IgD-negative memory B cell (primary cell): Measurements from ENCODE around the gene ABCA5. TPM values are rescaled to one million over a fixed set of nuclear protein-coding genes. Genes with fewer than 3 reads are reported as not detected.
"Not testable (repeated sequence)": the region's sequence is repeated elsewhere in the genome, so short reads cannot be mapped to it uniquely, and the experiment has no call there.

Experiments
- H3K27ac Mint-ChIP-seq, 3 donors: one replicate each; pipeline ENCODE4 v1.8.0; 2020 to 2022; ENCODE audit warnings: mild to moderate bottlenecking in 3 of 3, mixed read lengths in 3 of 3, moderate library complexity in 1 of 3
- H3K27me3 Mint-ChIP-seq: one replicate; pipeline ENCODE4 v1.8.0; 2021; ENCODE audit warnings: mixed read lengths
- H3K36me3 Mint-ChIP-seq: one replicate; pipeline ENCODE4 v1.8.0; 2020; ENCODE audit warnings: mild to moderate bottlenecking, mixed read lengths
- H3K4me1 Mint-ChIP-seq, 3 donors: one replicate each; pipeline ENCODE4 v1.8.0; 2020 to 2022; ENCODE audit warnings: mixed read lengths in 3 of 3, mild to moderate bottlenecking in 1 of 3
- H3K4me3 Mint-ChIP-seq, 4 donors: one replicate each; pipeline ENCODE4 v1.8.0; 2020 to 2022; ENCODE audit warnings: mild to moderate bottlenecking in 4 of 4, mixed read lengths in 4 of 4, moderate library complexity in 3 of 4
- H3K9me3 Mint-ChIP-seq, 3 donors: one replicate each; pipeline ENCODE4 v1.8.0; 2020 to 2021; ENCODE audit warnings: mixed read lengths in 3 of 3, mild to moderate bottlenecking in 1 of 3
- polyA plus RNA-seq: library from polyadenylated mRNA; unstranded; fragments of 300-500 nt; fragmentation: Illumina TruSeq; gene quantifications from one replicate; pipeline ENCODE4 v1.2.3, GENCODE V29; 2021

Gene ABCA5
- polyA plus RNA-seq, 1 donor from 2014 or later, result 4.5 TPM

GRCh38 chr17:69302682-69303081 lies 24.3 kb downstream of the ABCA5 start:
- Mint-ChIP-seq H3K9me3 (peaks cover 0 to 5% (median under 1%) of the 10 kb centered on the region in 3 donors), H3K36me3 (peaks cover 15% of the 10 kb centered on the region), H3K4me1 (no peaks in the 10 kb centered on the region), H3K4me3 (no peak overlapping the region), H3K27ac (no peak overlapping the region), H3K27me3 (no peaks in the 10 kb centered on the region)

- Mint-ChIP-seq H3K4me3 (no peak overlapping the region), H3K27me3 (no peaks in the 10 kb centered on the region), H3K9me3 (peaks cover 0 to 5% (median 2%) of the 10 kb centered on the region in 3 donors), H3K4me1 (no peaks in the 10 kb centered on the region), H3K36me3 (peaks cover 15% of the 10 kb centered on the region), H3K27ac (no peak overlapping the region)
Measured at GRCh38 chr17:69300222-69300621, 26.7 kb downstream of the ABCA5 start.

GRCh38 chr17:69298120-69298722 lies 28.7 kb downstream of the ABCA5 start:
- Mint-ChIP-seq H3K27ac (peak overlapping the region in 1 of 3 donors; percentile 45), H3K36me3 (peaks cover 13% of the 10 kb centered on the region)
- H3K4me3 Mint-ChIP-seq, H3K27me3 Mint-ChIP-seq, H3K9me3 Mint-ChIP-seq, H3K4me1 Mint-ChIP-seq: not testable (repeated sequence)

- no peak overlapping the region for H3K27ac Mint-ChIP-seq
- H3K4me1 Mint-ChIP-seq, result peaks cover 0 to 4% (median 0%) of the 10 kb centered on the region in 3 donors
- no peaks in the 10 kb centered on the region for H3K9me3 Mint-ChIP-seq
- H3K36me3 Mint-ChIP-seq, result peaks cover 13% of the 10 kb centered on the region
- H3K27me3 Mint-ChIP-seq, result no peaks in the 10 kb centered on the region
- no peak overlapping the region for H3K4me3 Mint-ChIP-seq
Measured at GRCh38 chr17:69287168-69287567, 39.8 kb downstream of the ABCA5 start.

GRCh38 chr17:69286257-69286656 lies 40.7 kb downstream of the ABCA5 start:
- Mint-ChIP-seq H3K27ac (no peak overlapping the region), H3K27me3 (no peaks in the 10 kb centered on the region), H3K4me3 (no peak overlapping the region), H3K4me1 (peaks cover 2 to 4% (median 4%) of the 10 kb centered on the region in 3 donors), H3K9me3 (no peaks in the 10 kb centered on the region), H3K36me3 (peaks cover 11% of the 10 kb centered on the region)

GRCh38 chr17:69284646-69285045 lies 42.3 kb downstream of the ABCA5 start:
- peaks cover 11% of the 10 kb centered on the region for H3K36me3 Mint-ChIP-seq
- peaks cover 0 to 2% (median 0%) of the 10 kb centered on the region in 3 donors for H3K9me3 Mint-ChIP-seq
- peaks cover 3 to 4% (median 4%) of the 10 kb centered on the region in 3 donors for H3K4me1 Mint-ChIP-seq
- H3K27ac Mint-ChIP-seq, result no peak overlapping the region
- H3K27me3 Mint-ChIP-seq, result no peaks in the 10 kb centered on the region
- H3K4me3 Mint-ChIP-seq, result no peak overlapping the region

GRCh38 chr17:69282002-69282401 lies 44.9 kb downstream of the ABCA5 start:
- peaks cover 3 to 4% (median 4%) of the 10 kb centered on the region in 3 donors for H3K4me1 Mint-ChIP-seq
- no peaks in the 10 kb centered on the region for H3K27me3 Mint-ChIP-seq
- H3K4me3 Mint-ChIP-seq, result no peak overlapping the region
- H3K36me3 Mint-ChIP-seq, result peaks cover 11% of the 10 kb centered on the region
- H3K27ac Mint-ChIP-seq, result no peak overlapping the region
- H3K9me3 Mint-ChIP-seq, result peaks cover 0 to 3% (median 0%) of the 10 kb centered on the region in 3 donors

GRCh38 chr17:69276279-69276678 lies 50.7 kb downstream of the ABCA5 start:
- not testable (repeated sequence) for H3K4me3 Mint-ChIP-seq, H3K27ac Mint-ChIP-seq, H3K9me3 Mint-ChIP-seq, H3K4me1 Mint-ChIP-seq, H3K36me3 Mint-ChIP-seq, H3K27me3 Mint-ChIP-seq

- H3K36me3 Mint-ChIP-seq, result peaks cover 9% of the 10 kb centered on the region
- peaks cover 0 to 3% (median 0%) of the 10 kb centered on the region in 3 donors for H3K9me3 Mint-ChIP-seq
- no peaks in the 10 kb centered on the region for H3K27me3 Mint-ChIP-seq
- no peak overlapping the region for H3K4me3 Mint-ChIP-seq
- H3K27ac Mint-ChIP-seq, result no peak overlapping the region
- peaks cover 0 to under 1% (median 0%) of the 10 kb centered on the region in 3 donors for H3K4me1 Mint-ChIP-seq
Measured at GRCh38 chr17:69275751-69276150, 51.2 kb downstream of the ABCA5 start.

GRCh38 chr17:69271023-69271422 lies 55.9 kb downstream of the ABCA5 start:
- no peaks in the 10 kb centered on the region for H3K4me1 Mint-ChIP-seq
- no peaks in the 10 kb centered on the region for H3K27me3 Mint-ChIP-seq
- H3K4me3 Mint-ChIP-seq, result no peak overlapping the region
- peaks cover 6% of the 10 kb centered on the region for H3K36me3 Mint-ChIP-seq
- no peaks in the 10 kb centered on the region for H3K9me3 Mint-ChIP-seq
- no peak overlapping the region for H3K27ac Mint-ChIP-seq

GRCh38 chr17:69269131-69269998 lies 57.6 kb downstream of the ABCA5 start:
- Mint-ChIP-seq H3K27ac (peak overlapping the region in 1 of 3 donors; percentile 26), H3K36me3 (peaks cover 9% of the 10 kb centered on the region)

GRCh38 chr17:69268543-69269014 lies 58.4 kb downstream of the ABCA5 start:
- Mint-ChIP-seq H3K4me1 (no peaks in the 10 kb centered on the region), H3K27me3 (no peaks in the 10 kb centered on the region), H3K27ac (no peak overlapping the region), H3K9me3 (peaks cover 0 to 4% (median 0%) of the 10 kb centered on the region in 3 donors), H3K4me3 (no peak overlapping the region), H3K36me3 (peaks cover 5% of the 10 kb centered on the region)

More at GRCh38 chr17:69269131-69269998, 57.6 kb downstream of the ABCA5 start:
- Mint-ChIP-seq H3K4me1 (no peaks in the 10 kb centered on the region), H3K9me3 (peaks cover 0 to 4% (median 0%) of the 10 kb centered on the region in 3 donors), H3K4me3 (no peak overlapping the region), H3K27me3 (no peaks in the 10 kb centered on the region)

GRCh38 chr17:69267219-69267618 lies 59.7 kb downstream of the ABCA5 start:
- Mint-ChIP-seq H3K9me3 (peaks cover 0 to 4% (median 0%) of the 10 kb centered on the region in 3 donors), H3K27me3 (no peaks in the 10 kb centered on the region), H3K27ac (no peak overlapping the region), H3K36me3 (peaks cover 5% of the 10 kb centered on the region), H3K4me1 (no peaks in the 10 kb centered on the region), H3K4me3 (no peak overlapping the region)

GRCh38 chr17:69265873-69266272 lies 61.1 kb downstream of the ABCA5 start:
- Mint-ChIP-seq H3K9me3 (peaks cover 0 to 4% (median 0%) of the 10 kb centered on the region in 3 donors), H3K36me3 (peaks cover 4% of the 10 kb centered on the region), H3K27ac (no peak overlapping the region), H3K4me3 (no peak overlapping the region), H3K4me1 (no peaks in the 10 kb centered on the region), H3K27me3 (no peaks in the 10 kb centered on the region)

GRCh38 chr17:69254187-69254586 lies 72.7 kb downstream of the ABCA5 start:
- Mint-ChIP-seq H3K36me3 (peaks cover 2% of the 10 kb centered on the region), H3K27ac (no peak overlapping the region), H3K27me3 (no peaks in the 10 kb centered on the region), H3K4me3 (no peak overlapping the region), H3K4me1 (no peaks in the 10 kb centered on the region), H3K9me3 (no peaks in the 10 kb centered on the region)
